Hepatocyte (in vitro differentiated cells): ENCODE results near the gene POU6F2.

Source experiments
- EZH2 ChIP-seq: fragments of 200-600 bp; sonication (generic); IDR thresholded peaks from 2 replicates; pipeline ENCODE4 v1.6.1; 2016; ENCODE audit warnings: antibody characterized with exemption, mild to moderate bottlenecking, borderline replicate concordance
- TF ChIP-seq, protein P1 (sequence below): fragments of 200-600 bp; sonication (generic); IDR thresholded peaks from 2 replicates; pipeline ENCODE4 v1.5.1; 2016; ENCODE audit warnings: antibody characterized with exemption, mild to moderate bottlenecking; ENCODE audit not compliant: poor library complexity

DNA sequence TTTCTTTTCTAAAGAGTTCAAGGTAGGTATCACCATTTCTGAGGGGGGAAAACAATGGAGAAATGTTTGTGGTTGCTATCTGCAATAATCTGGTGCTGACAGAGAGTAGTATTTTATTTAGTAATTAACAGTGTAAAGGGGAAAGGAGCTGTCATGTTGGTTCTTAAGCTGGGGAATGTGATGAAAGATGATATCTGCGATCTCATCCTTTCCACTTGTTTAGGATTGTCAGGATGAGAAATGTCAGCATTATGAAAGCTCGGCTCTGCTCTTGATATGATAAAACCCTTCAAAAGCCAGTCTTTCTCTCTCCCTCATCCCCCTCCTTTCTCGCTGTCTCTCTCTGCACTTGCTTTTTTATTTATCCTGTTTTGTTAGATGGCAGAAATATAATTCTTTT is 106.1 kb downstream of the POU6F2 start:
- no peak for TF ChIP-seq EZH2
- TF ChIP-seq, protein P1, sequence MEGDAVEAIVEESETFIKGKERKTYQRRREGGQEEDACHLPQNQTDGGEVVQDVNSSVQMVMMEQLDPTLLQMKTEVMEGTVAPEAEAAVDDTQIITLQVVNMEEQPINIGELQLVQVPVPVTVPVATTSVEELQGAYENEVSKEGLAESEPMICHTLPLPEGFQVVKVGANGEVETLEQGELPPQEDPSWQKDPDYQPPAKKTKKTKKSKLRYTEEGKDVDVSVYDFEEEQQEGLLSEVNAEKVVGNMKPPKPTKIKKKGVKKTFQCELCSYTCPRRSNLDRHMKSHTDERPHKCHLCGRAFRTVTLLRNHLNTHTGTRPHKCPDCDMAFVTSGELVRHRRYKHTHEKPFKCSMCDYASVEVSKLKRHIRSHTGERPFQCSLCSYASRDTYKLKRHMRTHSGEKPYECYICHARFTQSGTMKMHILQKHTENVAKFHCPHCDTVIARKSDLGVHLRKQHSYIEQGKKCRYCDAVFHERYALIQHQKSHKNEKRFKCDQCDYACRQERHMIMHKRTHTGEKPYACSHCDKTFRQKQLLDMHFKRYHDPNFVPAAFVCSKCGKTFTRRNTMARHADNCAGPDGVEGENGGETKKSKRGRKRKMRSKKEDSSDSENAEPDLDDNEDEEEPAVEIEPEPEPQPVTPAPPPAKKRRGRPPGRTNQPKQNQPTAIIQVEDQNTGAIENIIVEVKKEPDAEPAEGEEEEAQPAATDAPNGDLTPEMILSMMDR, result no peak
